Right atrium auricular region (tissue), 2 donors: ENCODE results near the gene IL2RA. TPM values are rescaled to one million over a fixed set of nuclear protein-coding genes. Genes with fewer than 3 reads are reported as not detected.
"Not testable (repeated sequence)": the region's sequence is repeated elsewhere in the genome, so short reads cannot be mapped to it uniquely, and the experiment has no call there.

Experiments
- DNase-seq: peaks from one replicate; pipeline ENCODE4 v3.0.0-alpha.2; 2019; ENCODE audit warnings: low spot score
- H3K27ac ChIP-seq, 2 donors: fragments of 200-600 bp; sonication (generic); 1 replicate in 1 of 2; 2 replicates in 1 of 2; pipeline ENCODE4 v1.5.1; 2016 to 2019
- H3K27me3 ChIP-seq, 2 donors: fragments of 200-600 bp; sonication (generic); one replicate each; pipeline versions ENCODE4 v1.5.1 to v1.6.0; 2017 to 2019
- H3K36me3 ChIP-seq: fragments of 200-600 bp; sonication (generic); one replicate; pipeline ENCODE4 v1.5.1; 2016
- H3K4me1 ChIP-seq, 2 donors: fragments of 200-600 bp; sonication (generic); one replicate each; pipeline versions ENCODE4 v1.5.1 to v1.6.0; 2017 to 2019
- H3K4me3 ChIP-seq, 2 donors: fragments of 200-600 bp; sonication (generic); 1 replicate in 1 of 2; 2 replicates in 1 of 2; pipeline ENCODE4 v1.5.1; 2017 to 2019; ENCODE audit warnings: mild to moderate bottlenecking in 1 of 2, moderate library complexity in 1 of 2
- H3K9me3 ChIP-seq, 2 donors: fragments of 200-600 bp; sonication (generic); one replicate each; pipeline ENCODE4 v1.5.1; 2019
- total RNA-seq, 2 donors: library from RNA; depleted of rRNA; stranded (reverse); fragments of >200 nt; gene quantifications; one replicate each; pipeline ENCODE4 v1.1.0, GENCODE V29; 2016
- TF ChIP-seq, protein P1 (sequence below), 2 donors: fragments of 200-600 bp; sonication (generic); IDR thresholded peaks; one replicate each; pipeline ENCODE4 v1.5.1; 2019; ENCODE audit warnings: antibody characterized with exemption in 2 of 2

IL2RA gene
- total RNA-seq, result under 1 TPM; 0.16 to 0.30 TPM

DNA sequence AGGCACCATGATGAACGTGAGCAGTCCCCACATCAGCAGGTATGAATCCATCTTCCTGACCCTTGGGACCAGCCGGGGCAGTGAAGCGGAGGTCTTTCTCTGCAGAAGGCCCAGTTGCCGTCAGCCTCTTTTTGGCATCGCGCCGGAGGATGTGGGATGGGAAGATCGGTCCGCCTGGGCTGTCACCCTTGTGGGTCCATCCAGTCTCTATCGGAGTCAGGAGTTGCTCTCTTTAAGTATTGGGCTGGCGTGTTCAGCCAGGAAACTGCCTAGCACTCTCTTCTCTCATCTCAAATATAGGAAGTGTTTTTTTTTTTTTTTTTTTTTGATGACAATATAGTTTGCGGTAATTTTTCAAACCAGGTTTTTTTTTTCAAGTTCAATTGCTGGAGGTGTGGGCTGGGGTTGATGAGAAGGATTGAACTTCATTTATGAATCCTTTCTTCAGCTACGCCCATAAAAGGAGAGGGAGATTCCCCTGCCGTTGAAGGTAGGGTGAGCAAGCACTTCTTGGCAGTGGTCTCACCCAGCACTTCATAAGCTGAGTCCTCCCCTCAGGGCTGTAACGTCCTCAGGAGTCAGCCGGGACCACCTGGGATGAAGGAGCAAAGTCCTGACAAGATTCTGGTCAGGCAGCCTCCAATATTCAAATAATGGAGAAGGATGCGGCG, at the start of gene IL2RA:
IL2RA (minus strand) TSS at position 267 of the 671 bp plus-strand sequence; CDS start at position 51, 216 bp downstream.
- H3K4me1 ChIP-seq, result peaks cover 0 to 5% of the 10 kb centered on the region in 2 donors
- H3K36me3 ChIP-seq, result no peaks in the 10 kb centered on the region
- no peaks in the 10 kb centered on the region for H3K27me3 ChIP-seq
- TF ChIP-seq, protein P1, sequence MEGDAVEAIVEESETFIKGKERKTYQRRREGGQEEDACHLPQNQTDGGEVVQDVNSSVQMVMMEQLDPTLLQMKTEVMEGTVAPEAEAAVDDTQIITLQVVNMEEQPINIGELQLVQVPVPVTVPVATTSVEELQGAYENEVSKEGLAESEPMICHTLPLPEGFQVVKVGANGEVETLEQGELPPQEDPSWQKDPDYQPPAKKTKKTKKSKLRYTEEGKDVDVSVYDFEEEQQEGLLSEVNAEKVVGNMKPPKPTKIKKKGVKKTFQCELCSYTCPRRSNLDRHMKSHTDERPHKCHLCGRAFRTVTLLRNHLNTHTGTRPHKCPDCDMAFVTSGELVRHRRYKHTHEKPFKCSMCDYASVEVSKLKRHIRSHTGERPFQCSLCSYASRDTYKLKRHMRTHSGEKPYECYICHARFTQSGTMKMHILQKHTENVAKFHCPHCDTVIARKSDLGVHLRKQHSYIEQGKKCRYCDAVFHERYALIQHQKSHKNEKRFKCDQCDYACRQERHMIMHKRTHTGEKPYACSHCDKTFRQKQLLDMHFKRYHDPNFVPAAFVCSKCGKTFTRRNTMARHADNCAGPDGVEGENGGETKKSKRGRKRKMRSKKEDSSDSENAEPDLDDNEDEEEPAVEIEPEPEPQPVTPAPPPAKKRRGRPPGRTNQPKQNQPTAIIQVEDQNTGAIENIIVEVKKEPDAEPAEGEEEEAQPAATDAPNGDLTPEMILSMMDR (IDR thresholded peaks at IDR 0.05), result no peak
- H3K4me3 ChIP-seq, result no peak within 1 kb of the TSS
- no peaks in the 10 kb centered on the region for H3K9me3 ChIP-seq
- no peak for DNase-seq
- H3K27ac ChIP-seq, result no peak within 1 kb of the TSS

DNA sequence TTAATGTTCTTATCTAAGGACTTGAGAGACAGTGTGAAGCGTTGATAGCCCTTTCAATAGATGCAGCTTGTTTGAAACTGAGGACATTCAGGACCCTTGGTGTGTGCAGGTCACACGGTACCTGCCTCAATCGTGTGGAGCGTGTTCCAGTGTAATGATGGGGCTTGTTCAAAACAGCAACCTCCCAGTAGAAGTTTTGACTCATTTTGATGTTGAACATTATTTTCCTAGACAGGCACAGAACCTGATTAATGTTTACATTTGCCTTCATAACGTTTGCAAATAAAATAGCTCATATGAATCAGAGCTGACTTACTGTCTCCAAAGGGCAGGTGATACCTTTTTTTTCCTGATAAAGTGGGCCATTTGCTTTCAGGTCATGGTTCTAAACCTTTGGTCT, 48.0 kb upstream of the IL2RA start:
- H3K4me3 ChIP-seq, result no peak overlapping the region
- TF ChIP-seq, protein P1 (IDR thresholded peaks at IDR 0.05), result no peak
- H3K27ac ChIP-seq, result no peak overlapping the region
- H3K36me3 ChIP-seq, result peaks cover 88% of the 10 kb centered on the region
- no peak for DNase-seq
- peaks cover 0 to 8% of the 10 kb centered on the region in 2 donors for H3K4me1 ChIP-seq
- H3K27me3 ChIP-seq, result no peaks in the 10 kb centered on the region
- no peaks in the 10 kb centered on the region for H3K9me3 ChIP-seq

DNA sequence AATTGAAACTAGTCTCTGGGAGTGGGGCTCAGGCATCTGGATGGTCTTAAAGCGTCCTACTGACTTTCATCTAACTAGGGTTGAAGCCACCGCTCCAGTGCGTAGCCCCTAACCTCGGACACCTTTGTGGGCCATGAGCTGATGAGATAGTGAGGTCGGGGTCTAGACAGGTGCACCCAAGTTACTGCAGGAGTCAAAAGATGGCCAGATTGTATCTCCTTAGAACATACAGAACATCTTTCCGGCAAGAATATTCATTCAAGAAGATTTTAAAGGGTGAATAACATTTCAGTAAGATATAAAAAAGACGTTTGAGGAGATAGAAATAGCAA, 47.2 kb upstream of the IL2RA start:
- peaks cover 86% of the 10 kb centered on the region for H3K36me3 ChIP-seq
- no peak overlapping the region for H3K4me3 ChIP-seq
- TF ChIP-seq, protein P1 (IDR thresholded peaks at IDR 0.05), result no peak
- H3K4me1 ChIP-seq, result peaks cover 0 to under 1% of the 10 kb centered on the region in 2 donors
- H3K27ac ChIP-seq, result no peak overlapping the region
- no peak for DNase-seq
- no peaks in the 10 kb centered on the region for H3K27me3 ChIP-seq
- no peaks in the 10 kb centered on the region for H3K9me3 ChIP-seq

DNA sequence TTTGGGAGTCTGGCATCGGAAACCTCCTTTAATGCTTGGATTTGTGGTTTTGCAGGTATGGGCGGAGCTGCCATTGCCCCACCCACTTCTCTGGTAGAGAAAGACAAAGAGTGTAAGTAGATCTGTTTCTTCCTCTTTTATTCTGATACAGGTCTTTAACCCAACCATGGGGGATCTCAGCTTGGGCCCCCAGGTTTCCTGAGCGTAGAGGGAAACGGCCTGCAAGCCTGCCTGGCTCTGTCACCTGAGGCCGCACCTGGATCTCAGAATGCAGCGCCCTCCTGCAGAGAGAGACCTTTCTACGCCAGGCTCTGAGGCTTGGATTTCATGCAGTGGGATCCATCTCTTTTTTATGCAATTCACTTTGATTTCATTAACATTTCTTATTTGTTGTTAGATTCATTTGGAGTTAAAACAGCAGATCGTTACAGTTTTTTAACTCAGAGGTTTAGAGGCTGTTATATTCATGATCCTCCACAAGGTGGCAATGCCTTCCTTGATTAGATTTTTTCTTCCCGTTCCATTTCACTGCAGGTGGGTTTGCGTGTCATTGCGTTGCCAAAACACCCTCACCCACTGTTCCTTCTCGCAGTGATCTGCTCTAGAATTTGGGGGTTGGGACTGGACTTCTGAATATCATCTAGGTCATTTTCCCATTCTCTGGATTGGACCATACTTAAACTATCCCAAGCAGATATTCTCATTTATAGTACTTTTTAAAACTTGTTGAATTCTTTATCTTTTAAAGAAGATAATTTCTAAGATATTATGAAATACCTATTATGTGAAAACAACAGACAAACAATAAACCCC, 46.7 kb upstream of the IL2RA start:
- DNase-seq, result no peak
- H3K36me3 ChIP-seq, result peaks cover 81% of the 10 kb centered on the region
- TF ChIP-seq, protein P1 (IDR thresholded peaks at IDR 0.05), result peak; percentile 44 to 83
- H3K27me3 ChIP-seq, result no peaks in the 10 kb centered on the region
- H3K4me3 ChIP-seq, result no peak overlapping the region
- no peaks in the 10 kb centered on the region for H3K9me3 ChIP-seq
- no peaks in the 10 kb centered on the region for H3K4me1 ChIP-seq
- H3K27ac ChIP-seq, result no peak overlapping the region

DNA sequence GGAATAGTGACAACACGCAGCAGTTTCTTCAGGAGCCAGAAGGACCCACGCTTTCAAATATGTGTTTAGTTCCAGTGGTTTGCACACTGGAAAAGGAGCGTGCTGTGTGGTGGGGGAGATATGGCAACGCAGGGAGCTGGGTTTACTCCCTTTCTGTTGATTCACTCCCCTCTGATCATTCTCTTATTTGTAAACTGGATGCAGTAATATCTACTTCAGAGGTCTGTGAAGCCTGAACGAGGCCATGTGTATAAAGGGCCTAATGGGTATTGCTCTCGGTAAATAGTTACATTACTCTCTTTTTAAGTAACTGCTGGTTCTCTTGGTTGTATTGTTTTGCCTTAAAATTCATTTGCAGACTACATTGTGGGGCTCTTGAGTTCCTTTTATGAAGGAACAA, 45.9 kb upstream of the IL2RA start:
- H3K4me3 ChIP-seq, result no peak overlapping the region
- no peak for DNase-seq
- no peaks in the 10 kb centered on the region for H3K4me1 ChIP-seq
- H3K27me3 ChIP-seq, result no peaks in the 10 kb centered on the region
- peaks cover 74% of the 10 kb centered on the region for H3K36me3 ChIP-seq
- TF ChIP-seq, protein P1 (IDR thresholded peaks at IDR 0.05), result no peak
- H3K9me3 ChIP-seq, result no peaks in the 10 kb centered on the region
- H3K27ac ChIP-seq, result no peak overlapping the region

DNA sequence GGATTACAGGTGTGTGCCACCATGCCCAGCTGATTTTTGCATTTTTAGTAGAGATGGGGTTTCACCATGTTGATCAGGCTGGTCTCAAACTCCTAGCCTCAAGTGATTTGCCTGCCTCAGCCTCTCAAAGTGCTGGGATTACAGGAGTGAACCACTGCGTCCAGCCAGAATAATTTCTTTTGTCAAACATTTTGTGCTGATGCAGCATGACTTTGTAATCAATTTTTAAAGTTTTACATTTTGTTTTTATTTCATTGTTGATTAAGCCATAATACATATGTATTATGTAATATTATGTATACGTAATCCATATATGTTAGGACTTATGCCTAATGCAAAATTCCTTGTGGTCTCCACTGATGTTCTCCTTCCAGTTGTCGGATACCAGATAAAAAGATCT, 45.4 kb upstream of the IL2RA start:
- H3K4me1 ChIP-seq, H3K4me3 ChIP-seq, DNase-seq, H3K27me3 ChIP-seq, H3K27ac ChIP-seq, H3K9me3 ChIP-seq: not testable (repeated sequence)
- H3K36me3 ChIP-seq, result peaks cover 69% of the 10 kb centered on the region
